ACHN (cell line): ENCODE results near the gene IFNA7.
"Not testable (repeated sequence)": the region's sequence is repeated elsewhere in the genome, so short reads cannot be mapped to it uniquely, and the experiment has no call there.

Source experiments
- DNase-seq: peaks from one replicate; pipeline ENCODE4 v3.0.0-alpha.2; 2015
- in situ Hi-C: cut with HindIII; loops from 2 replicates; pipeline ENCODE4 v1.10.0; 2017; ENCODE audit warnings: low sequenced_read_pairs, low pct_ligation_motif_present, low pct_unique_long_range_greater_than_20kb

Gene IFNA7

DNA sequence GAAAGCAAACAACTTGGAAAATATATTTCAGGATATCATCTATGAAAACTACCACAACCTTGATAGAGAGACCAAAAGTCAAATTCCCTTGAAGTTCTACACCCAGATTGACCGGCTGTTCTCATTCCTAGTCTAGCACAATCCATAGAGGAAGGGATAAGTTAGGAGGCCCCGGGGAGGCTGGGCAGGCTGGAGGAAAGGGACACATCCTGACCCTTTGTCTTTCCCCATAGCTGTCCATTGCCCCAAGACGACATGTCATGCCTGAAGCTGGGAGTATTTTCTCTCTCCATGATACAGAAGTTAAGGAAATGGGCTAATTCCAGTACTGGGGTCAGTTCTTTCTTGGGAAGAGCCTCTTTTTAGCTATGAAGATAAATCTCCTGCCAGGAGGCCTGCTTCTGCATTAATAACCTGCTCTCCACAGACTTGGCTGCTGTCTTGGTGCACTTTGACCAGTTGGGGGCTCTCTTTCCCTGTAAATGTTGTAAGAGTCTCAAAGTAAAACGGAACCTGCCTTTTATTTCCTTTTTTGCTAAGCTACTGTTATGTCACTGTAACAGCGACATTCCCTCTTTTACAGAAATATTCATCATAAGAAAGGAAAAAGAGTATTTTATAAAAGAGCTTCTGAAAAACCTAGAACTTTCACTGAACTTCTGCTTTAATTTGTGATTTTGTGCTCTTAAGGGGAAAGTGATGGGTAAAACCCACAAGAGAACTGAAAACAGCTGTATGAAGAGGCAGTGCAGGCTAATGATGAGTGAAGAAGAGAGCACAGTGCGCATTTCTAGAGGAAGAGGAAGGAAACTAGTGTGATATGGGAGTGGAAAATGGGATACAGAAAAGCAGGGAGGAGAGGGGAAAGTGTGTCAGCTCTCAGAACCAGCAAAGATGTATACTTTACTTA is 6.9 kb downstream of the IFNA7 start:
- DNase-seq, in situ Hi-C loops: not testable (repeated sequence)

- DNase-seq, in situ Hi-C loops: not testable (repeated sequence)
Observed at GRCh38 chr9:21187487-21187886, 14.5 kb downstream of the IFNA7 start, which contains the start of gene IFNA4. Gene IFNA4, minus strand, starts transcription at chr9:21187587. Its CDS starts 56 bp downstream, at chr9:21187531.

- in situ Hi-C loops, DNase-seq: not testable (repeated sequence)
Observed at GRCh38 chr9:21182810-21183736, 18.9 kb downstream of the IFNA7 start.

DNA sequence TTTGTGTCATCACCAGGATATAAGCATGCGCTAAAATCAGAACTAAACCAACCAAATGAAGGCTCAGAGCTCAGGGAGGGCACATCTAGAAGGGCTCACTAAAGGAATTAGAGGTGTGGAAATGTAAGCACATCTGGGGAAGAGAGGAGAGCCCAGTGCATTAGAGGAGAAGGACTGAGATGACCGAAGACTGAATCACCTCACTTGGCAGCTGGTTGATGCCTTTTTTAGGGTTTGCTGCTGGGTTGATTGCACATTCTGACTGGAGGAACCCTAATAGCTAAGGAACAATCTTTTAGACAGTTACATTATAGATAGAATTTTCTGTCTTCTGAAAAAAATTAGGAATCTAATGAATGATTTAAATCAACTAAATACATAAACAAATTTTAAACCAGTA is 27.3 kb downstream of the IFNA7 start:
- in situ Hi-C loops: no loop called here
- no peak for DNase-seq

DNA sequence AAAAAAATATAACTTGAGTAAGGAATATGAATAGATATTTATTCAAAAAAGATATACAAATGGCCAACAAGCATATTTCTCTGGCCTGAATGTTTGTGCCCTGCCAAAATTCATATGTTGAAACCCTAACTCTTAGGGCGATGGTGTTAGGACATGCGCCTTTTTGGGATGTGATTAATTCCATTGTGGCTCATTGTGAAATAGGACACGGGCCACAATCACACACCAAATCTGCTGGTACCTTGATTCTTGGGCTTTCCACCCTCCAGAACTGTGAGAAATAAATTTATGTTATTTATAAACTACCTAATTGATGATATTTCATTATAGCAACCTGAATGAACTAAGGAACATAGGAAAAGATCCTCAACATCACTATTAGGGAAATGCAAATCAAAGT is 29.8 kb downstream of the IFNA7 start:
- no peak for DNase-seq
- in situ Hi-C loops: no loop called here

- DNase-seq: no peak
- in situ Hi-C loops: no loop called here
Observed at GRCh38 chr9:21171351-21171750, 30.7 kb downstream of the IFNA7 start.

DNA sequence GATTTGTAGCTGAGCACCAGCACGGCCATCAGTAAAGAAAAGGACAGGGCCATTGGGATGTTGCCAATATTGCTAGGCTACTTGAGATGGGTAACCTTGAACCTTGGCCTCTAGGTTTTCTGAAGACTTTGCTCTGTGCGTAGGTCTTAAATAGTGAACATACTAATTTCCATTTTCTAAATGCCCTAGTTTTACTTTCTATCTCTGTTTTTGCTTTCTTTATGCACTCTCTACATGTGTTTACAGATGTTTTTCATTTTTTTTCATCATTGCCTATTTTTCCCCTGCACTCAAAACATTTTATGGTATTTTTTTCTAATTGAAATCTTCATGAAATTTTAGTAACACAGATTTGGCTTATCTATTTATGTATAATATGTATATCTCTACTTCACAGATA is 35.4 kb downstream of the IFNA7 start, which contains the start of gene IFNA21:
IFNA21 (minus strand) TSS at position 101 of the 400 bp plus-strand sequence; CDS start at position 53, 48 bp downstream.
- in situ Hi-C loops, DNase-seq: not testable (repeated sequence)

- no peak for DNase-seq
- in situ Hi-C loops: no loop called here
Observed at GRCh38 chr9:21165516-21165915, 36.5 kb downstream of the IFNA7 start.

GRCh38 chr9:21160178-21160577 is 41.8 kb downstream of the IFNA7 start:
- in situ Hi-C loops: no loop called here
- no peak for DNase-seq

DNA sequence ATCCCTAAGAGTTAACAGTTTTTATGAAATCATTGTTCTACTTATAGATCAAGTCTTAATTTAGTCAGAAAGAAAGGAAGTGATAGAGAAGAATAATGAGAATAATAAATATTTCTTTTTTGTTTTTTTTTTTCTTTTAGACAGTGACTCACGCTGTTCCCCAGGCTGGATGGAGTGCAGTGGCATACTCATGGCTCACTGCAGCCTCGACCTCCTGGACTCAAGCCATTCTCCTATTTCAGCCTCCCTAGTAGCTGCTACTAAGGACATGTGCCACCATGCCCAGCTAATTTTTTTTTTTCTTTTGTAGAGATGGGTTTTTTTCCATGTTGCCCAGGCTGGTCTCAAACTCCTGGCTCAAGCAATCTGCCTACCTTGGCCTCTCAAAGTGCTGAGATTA is 46.5 kb downstream of the IFNA7 start:
- in situ Hi-C loops: no loop called here

DNA sequence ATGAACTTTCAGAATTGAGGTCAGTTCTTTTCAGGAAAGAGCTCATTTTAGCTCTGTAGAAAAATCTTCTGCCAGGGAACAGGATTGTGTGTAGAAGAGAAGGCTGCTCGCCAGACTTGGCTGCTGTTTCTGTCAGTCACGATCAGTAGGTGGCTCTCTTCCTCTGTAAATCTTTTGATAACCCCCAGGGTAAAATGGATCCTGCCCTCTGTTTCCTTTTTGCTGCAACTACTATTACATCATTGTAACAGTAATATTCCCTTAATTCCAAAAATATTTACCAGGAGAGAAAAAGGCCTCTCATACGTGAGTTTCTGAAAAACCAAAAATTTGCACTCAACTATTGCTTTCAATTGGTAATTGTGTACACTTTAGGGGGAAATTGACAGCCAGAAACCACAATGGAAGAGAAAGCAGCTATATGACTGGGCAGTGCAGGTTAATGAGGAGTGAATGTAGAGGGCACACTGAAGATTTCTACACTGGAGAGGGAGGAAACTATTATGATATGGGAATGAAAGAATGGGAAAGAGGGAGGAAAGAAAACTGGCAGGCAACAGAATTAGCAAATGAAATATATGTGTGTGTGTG is 47.9 kb downstream of the IFNA7 start:
- no peak for DNase-seq
- in situ Hi-C loops: no loop called here

More for the DNA sequence above, 46.5 kb downstream of the IFNA7 start:
- DNase-seq: no peak

GRCh38 chr9:21153336-21154017 is 48.5 kb downstream of the IFNA7 start:
- DNase-seq: no peak
- in situ Hi-C loops: no loop called here
